Adrenal gland (tissue), 12 donors: ENCODE data around the gene HECW1. TPM values are rescaled to one million over a fixed set of nuclear protein-coding genes. Genes with fewer than 3 reads are reported as not detected.

ENCODE experiments used
- DNase-seq, 7 donors: peaks; one replicate each; pipeline ENCODE4 v3.0.0-alpha.2; 2019 to 2020
- H3K27ac ChIP-seq, 5 donors: fragments of 200-600 bp; sonication (generic) in 4 of 5; 1 replicate in 3 of 5; 2 replicates in 2 of 5; pipeline versions ENCODE4 v1.5.1 to v1.8.0; 2016 to 2020; ENCODE audit warnings: mild to moderate bottlenecking in 1 of 5
- H3K27me3 ChIP-seq: fragments of 200-600 bp; 2 replicates; pipeline ENCODE4 v1.8.0; 2021
- H3K36me3 ChIP-seq, 2 donors: fragments of 200-600 bp; replicated peaks in 1 of 2; 1 replicate in 1 of 2; 2 replicates in 1 of 2; pipeline versions ENCODE4 v1.5.1 to v1.8.0; 2018 to 2022
- H3K4me1 ChIP-seq, 2 donors: fragments of 200-600 bp; replicated peaks in 1 of 2; 1 replicate in 1 of 2; 2 replicates in 1 of 2; pipeline versions ENCODE4 v1.5.1 to v1.8.0; 2018 to 2021
- H3K4me3 ChIP-seq, 4 donors: fragments of 200-600 bp; sonication (generic) in 3 of 4; one replicate each; pipeline ENCODE4 v1.5.1; 2016 to 2018
- H3K9me3 ChIP-seq, 3 donors: fragments of 200-600 bp; sonication (generic) in 1 of 3; replicated peaks in 1 of 3; 1 replicate in 2 of 3; 2 replicates in 1 of 3; pipeline versions ENCODE4 v1.5.1 to v1.8.0; 2016 to 2021
- CTCF ChIP-seq, 6 experiments: fragments of 450-650 bp in 4 of 6; fragments of 200-600 bp in 2 of 6; sonication (generic) in 1 of 6; IDR thresholded peaks; 1 replicate in 5 of 6; 2 replicates in 1 of 6; pipeline versions ENCODE4 v1.5.1 to v1.8.0; 2016 to 2021; ENCODE audit warnings: antibody characterized with exemption in 6 of 6, mild to moderate bottlenecking in 2 of 6, moderate library complexity in 1 of 6
- POLR2A ChIP-seq, 2 donors: fragments of 450-650 bp; IDR thresholded peaks; one replicate each; pipeline ENCODE4 v1.6.1; 2017; ENCODE audit warnings: antibody characterized with exemption in 2 of 2, mild to moderate bottlenecking in 2 of 2, moderate library complexity in 1 of 2
- WGBS, 4 donors: extraction: QIAGEN DNeasy Blood & Tissue Kit in 2 of 4; methylation state at CpG; one replicate each; pipeline versions ENCODE4 v1.1.5 to v1.1.7; 2013 to 2017; 5-methylcytosine and 5-hydroxymethylcytosine counted together
- intact Hi-C, 2 donors: fragments of 100-400 bp; cut with DNase I; formaldehyde crosslinking; loops; one replicate each; pipeline versions ENCODE4 v1.14.1 to v1.15.0; 2022 to 2023
- polyA plus RNA-seq, 3 donors: library from polyadenylated mRNA; stranded (reverse); fragments of 200-250 nt in 2 of 3; fragments of 350-450 nt in 1 of 3; fragmentation: Illumina TruSeq in 1 of 3; extraction: RNeasy Lipid Tissue Mini Kit (QIAGEN cat#74804) in 1 of 3; gene quantifications; one replicate each; pipeline ENCODE4 v1.2.3, GENCODE V29; 2013 to 2014
- total RNA-seq, 9 donors: library from RNA; depleted of rRNA in 4 of 9; stranded (reverse); fragments of >200 nt in 4 of 9; fragments of 120-200 nt in 1 of 9; fragmentation: NEBNext Ultra II Directional in 1 of 9; extraction: Animal tissue kit (Norgen Biotek cat#: 25700) in 1 of 9; gene quantifications; one replicate each; pipeline versions ENCODE4 v1.1.0 to v1.2.4, GENCODE V29; 2013 to 2023
- donor health status: healthy with polysubstance abuse.
- donor health status: Bipolar disorder and iron deficiency.
- donor health status: DM: yes; HTN: yes; CAD: no.
- donor health status: DM: no; HTN: no; CAD: no.
- donor health status: DM: no; HTN: no; CAD: no.
- donor health status: DM: yes; HTN: yes; CAD: no.

Gene HECW1
- total and polyA plus RNA-seq, 12 donors: under 0.01 to 3.2 (median 0.06) TPM; not detected in 4

DNA sequence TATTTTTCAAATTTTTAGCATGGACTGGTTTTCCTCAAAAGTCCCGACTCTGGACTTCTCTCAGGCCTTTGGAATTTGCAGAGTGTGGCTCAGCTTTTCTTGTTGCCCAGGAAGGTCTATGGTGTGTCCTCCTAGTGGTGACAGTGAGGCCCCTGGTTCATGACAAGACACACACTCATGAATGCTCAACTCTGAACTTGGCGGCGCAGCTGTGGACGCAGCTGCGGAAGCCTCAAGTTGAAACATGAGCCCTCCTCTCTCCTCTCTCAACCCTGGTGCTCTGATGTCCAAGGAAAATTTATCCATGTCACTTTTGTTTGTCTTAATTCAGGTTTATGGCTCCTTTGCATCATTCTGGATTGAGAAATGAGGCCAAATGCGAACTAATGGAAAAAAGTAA, 183.9 kb downstream of the HECW1 start:
- 63 to 90% (median 85%) methylated on average over 6 of the region's 6 CpGs for WGBS, 4 donors
- H3K27ac ChIP-seq: no peak overlapping the region
- no peaks in the 10 kb centered on the region for H3K36me3 ChIP-seq
- H3K4me3 ChIP-seq: no peak overlapping the region
- intact Hi-C loops: no loop called here
- H3K4me1 ChIP-seq: no peaks in the 10 kb centered on the region
- H3K9me3 ChIP-seq: no peaks in the 10 kb centered on the region
- DNase-seq: peak in 2 of 7 donors; percentile 10 to 54
- TF ChIP-seq POLR2A (IDR thresholded peaks at IDR 0.05): no peak
- peak in 1 of 6 experiments; percentile 13 for TF ChIP-seq CTCF (IDR thresholded peaks at IDR 0.05)
- H3K27me3 ChIP-seq: no peaks in the 10 kb centered on the region

DNA sequence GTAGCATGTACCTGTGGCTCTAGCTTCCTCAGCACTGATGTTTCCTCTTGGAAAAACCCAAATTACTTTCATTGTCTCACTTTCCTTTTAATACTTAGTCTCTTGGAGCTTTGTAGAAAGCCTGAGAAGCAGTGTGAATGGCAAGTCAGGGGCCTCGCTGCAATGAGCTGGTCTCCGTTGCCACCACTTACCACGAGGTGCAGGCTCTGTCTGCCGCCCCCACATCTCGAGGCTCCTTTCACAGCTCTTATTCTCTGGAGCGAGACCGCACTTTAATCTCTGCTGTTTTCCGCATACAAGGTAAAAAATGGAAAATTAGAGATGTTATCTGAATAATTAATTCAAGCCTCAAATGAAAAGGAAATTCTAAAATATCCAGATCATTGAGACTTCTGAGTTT, 186.2 kb downstream of the HECW1 start:
- WGBS, 4 donors: 74 to 86% (median 79%) methylated on average over 8 of the region's 8 CpGs
- Histone ChIP-seq H3K27me3 (no peaks in the 10 kb centered on the region), H3K36me3 (no peaks in the 10 kb centered on the region), H3K9me3 (no peaks in the 10 kb centered on the region), H3K4me3 (no peak overlapping the region), H3K4me1 (no peaks in the 10 kb centered on the region), H3K27ac (no peak overlapping the region)
- TF ChIP-seq CTCF (IDR thresholded peaks at IDR 0.05) (no peak), POLR2A (IDR thresholded peaks at IDR 0.05) (no peak)
- DNase-seq: no peak
- intact Hi-C loops: no loop called here

DNA sequence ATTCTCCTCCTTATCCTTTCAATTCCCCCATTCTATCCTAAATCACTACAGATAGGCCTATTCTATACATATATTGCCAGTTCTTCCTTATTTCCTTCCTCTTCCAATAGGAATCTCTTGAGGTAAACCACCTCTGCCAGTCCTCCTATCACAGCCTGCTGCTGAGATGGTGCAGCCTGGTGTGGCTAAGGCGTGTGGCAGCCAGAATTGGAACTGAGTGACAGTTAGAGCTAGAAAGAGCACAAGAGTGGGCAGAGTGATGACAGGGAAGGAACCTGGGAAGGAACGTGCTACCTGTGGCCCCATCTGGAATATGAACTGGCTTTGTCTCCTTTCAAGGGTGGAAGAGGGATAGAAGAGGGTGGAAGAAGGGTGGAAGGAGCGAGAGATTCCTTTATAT, 187.7 kb downstream of the HECW1 start:
- intact Hi-C loops: no loop called here
- H3K36me3 ChIP-seq: no peaks in the 10 kb centered on the region
- H3K4me1 ChIP-seq: no peaks in the 10 kb centered on the region
- DNase-seq: no peak
- TF ChIP-seq CTCF (IDR thresholded peaks at IDR 0.05): no peak
- TF ChIP-seq POLR2A (IDR thresholded peaks at IDR 0.05): no peak
- H3K4me3 ChIP-seq: no peak overlapping the region
- H3K27me3 ChIP-seq: no peaks in the 10 kb centered on the region
- WGBS, 4 donors: 78 to 90% (median 89%) methylated on average over 3 of the region's 3 CpGs
- H3K9me3 ChIP-seq: no peaks in the 10 kb centered on the region
- no peak overlapping the region for H3K27ac ChIP-seq

DNA sequence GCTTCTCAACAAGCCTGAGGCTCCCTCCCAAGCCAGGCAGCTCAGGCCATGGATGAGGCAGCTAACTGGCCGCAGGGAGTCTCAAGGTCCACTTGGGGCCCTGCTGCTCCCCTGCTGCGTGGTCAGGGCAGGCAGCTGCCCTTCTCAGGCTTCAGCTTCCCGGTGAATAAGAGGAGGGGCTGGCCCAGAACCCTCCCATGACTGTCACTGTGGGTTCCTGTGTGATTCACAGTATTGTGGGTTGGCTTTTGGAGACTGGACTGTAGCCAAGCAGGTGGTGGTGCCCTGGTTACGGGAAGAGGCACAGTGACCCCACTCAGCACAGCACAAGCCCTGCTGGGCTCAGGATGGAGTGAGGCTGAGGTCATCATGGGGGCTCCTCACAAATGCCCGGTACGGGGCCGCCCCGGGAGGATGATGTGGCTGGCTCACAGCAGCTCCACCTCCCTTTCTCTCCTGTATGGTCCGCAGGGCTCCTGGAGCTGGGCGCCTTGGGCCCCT, 189.8 kb downstream of the HECW1 start:
- WGBS, 4 donors: 30 to 53% (median 46%) methylated on average over 3 to 10 of the region's 10 CpGs

More for the DNA sequence above, 189.8 kb downstream of the HECW1 start:
- Histone ChIP-seq H3K36me3 (no peaks in the 10 kb centered on the region), H3K4me3 (no peak overlapping the region), H3K9me3 (no peaks in the 10 kb centered on the region), H3K27me3 (no peaks in the 10 kb centered on the region), H3K27ac (no peak overlapping the region), H3K4me1 (no peaks in the 10 kb centered on the region)
- TF ChIP-seq POLR2A (IDR thresholded peaks at IDR 0.05) (no peak), CTCF (IDR thresholded peaks at IDR 0.05) (no peak)
- peak; percentile 27 to 92 (median 63) for DNase-seq
- intact Hi-C loops: no loop called here
